Thyroid gland (tissue), 4 donors: ENCODE data around the gene TMEM51.

Experiments
- POLR2A ChIP-seq, 2 donors: fragments of 450-650 bp; IDR thresholded peaks; one replicate each; pipeline ENCODE4 v1.6.1; 2017; ENCODE audit warnings: antibody characterized with exemption in 2 of 2, mild to moderate bottlenecking in 2 of 2, moderate library complexity in 1 of 2
- TF ChIP-seq, protein P1 (sequence below), 6 experiments: fragments of 200-600 bp in 3 of 6; fragments of 450-650 bp in 3 of 6; sonication (generic) in 3 of 6; IDR thresholded peaks; one replicate each; pipeline ENCODE4 v1.5.1; 2016 to 2019; ENCODE audit warnings: antibody characterized with exemption in 6 of 6, mild to moderate bottlenecking in 2 of 6, inconsistent platforms in 1 of 6, moderate library complexity in 1 of 6

- TF ChIP-seq, protein P1, sequence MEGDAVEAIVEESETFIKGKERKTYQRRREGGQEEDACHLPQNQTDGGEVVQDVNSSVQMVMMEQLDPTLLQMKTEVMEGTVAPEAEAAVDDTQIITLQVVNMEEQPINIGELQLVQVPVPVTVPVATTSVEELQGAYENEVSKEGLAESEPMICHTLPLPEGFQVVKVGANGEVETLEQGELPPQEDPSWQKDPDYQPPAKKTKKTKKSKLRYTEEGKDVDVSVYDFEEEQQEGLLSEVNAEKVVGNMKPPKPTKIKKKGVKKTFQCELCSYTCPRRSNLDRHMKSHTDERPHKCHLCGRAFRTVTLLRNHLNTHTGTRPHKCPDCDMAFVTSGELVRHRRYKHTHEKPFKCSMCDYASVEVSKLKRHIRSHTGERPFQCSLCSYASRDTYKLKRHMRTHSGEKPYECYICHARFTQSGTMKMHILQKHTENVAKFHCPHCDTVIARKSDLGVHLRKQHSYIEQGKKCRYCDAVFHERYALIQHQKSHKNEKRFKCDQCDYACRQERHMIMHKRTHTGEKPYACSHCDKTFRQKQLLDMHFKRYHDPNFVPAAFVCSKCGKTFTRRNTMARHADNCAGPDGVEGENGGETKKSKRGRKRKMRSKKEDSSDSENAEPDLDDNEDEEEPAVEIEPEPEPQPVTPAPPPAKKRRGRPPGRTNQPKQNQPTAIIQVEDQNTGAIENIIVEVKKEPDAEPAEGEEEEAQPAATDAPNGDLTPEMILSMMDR (IDR thresholded peaks at IDR 0.05): no peak
- TF ChIP-seq POLR2A (IDR thresholded peaks at IDR 0.05): no peak
Measured at GRCh38 chr1:15255582-15256149, 102.1 kb downstream of the TMEM51 start.
